ENCODE results near the gene EPHB1.

GRCh38 chr3:134801204-134801958 lies 6.3 kb downstream of the EPHB1 start:
- TF ChIP-seq CTCF (IDR thresholded peaks at IDR 0.05) (no peak), POLR2A (IDR thresholded peaks at IDR 0.05) (no peak)
